ENCODE results near the gene BMERB1. TPM values are rescaled to one million over a fixed set of nuclear protein-coding genes. Genes with fewer than 3 reads are reported as not detected.

The BMERB1 gene
- total and polyA plus RNA-seq, 9 of the 15 experiments (the other 6 are each of a cell fraction or from before 2014, with no cell fraction given): 0.29 to 2.9 (median 0.94) TPM

- TF ChIP-seq MCM3 (IDR thresholded peaks at IDR 0.05): no peak
- TF ChIP-seq ZNF445 (CRISPR knock-in tag; IDR thresholded peaks at IDR 0.05; ENCODE audit: low read depth): no peak
- TF ChIP-seq ZNF609 (CRISPR knock-in tag; IDR thresholded peaks at IDR 0.05; ENCODE audit: borderline replicate concordance): no peak
Observed at GRCh38 chr16:15621456-15621855, 187.1 kb downstream of the BMERB1 start (continued).

- 83% methylated on average over 7 of the region's 8 CpGs for WGBS (ENCODE audit: insufficient coverage, low coverage, missing lambda C conversion rate)
- Histone ChIP-seq H3K4me2 (ENCODE audit: insufficient read depth, low read length) (no peak overlapping the region), H2AFZ (ENCODE audit: low read depth, low read length) (no peak overlapping the region), H3K27me3 (ENCODE audit: control insufficient read depth in 2 of 2, insufficient read depth in 2 of 2, low read length in 2 of 2) (no peaks in the 10 kb centered on the region), H3K4me1 (replicated peaks in 1 of 2; ENCODE audit: control insufficient read depth in 2 of 2, insufficient read depth in 2 of 2, low read length in 2 of 2) (no peaks in the 10 kb centered on the region), H3K9ac (ENCODE audit: insufficient read depth in 1 of 2, low read depth in 2 of 2, low read length in 2 of 2) (no peak overlapping the region), H3K27ac (ENCODE audit: extremely low read depth, low read depth, low read length) (no peak overlapping the region), H3K79me2 (ENCODE audit: control insufficient read depth, insufficient read depth, low read length) (no peaks in the 10 kb centered on the region), H3K4me3 (no peak overlapping the region), H3K36me3 (ENCODE audit: control insufficient read depth, insufficient read depth, low read length) (peaks cover 81% of the 10 kb centered on the region), H3K9me3 (replicated peaks; ENCODE audit: control insufficient read depth, insufficient read depth, low read depth, low read length) (no peaks in the 10 kb centered on the region), H4K20me1 (replicated peaks; ENCODE audit: control insufficient read depth, insufficient read depth, low read length) (no peaks in the 10 kb centered on the region), H3K9me1 (ENCODE audit: control insufficient read depth, insufficient read depth, low read length) (no peaks in the 10 kb centered on the region)
- ChIA-PET CTCF (ENCODE audit: low intra/inter-chr PET ratio) (no interaction called here), POLR2A (interaction anchor here (0.8 to 2.1 kb wide), 5 partner anchors 9 to 133 kb away, joined by 3 to 8 read pairs (median 3); no protein-coding TSS in a partner anchor)
- no peak for FAIRE-seq
- no peak for DNase-seq (ENCODE audit: extremely low read depth in 1 of 4, low spot score in 3 of 4)
- in situ Hi-C loops (cut with MboI): no loop called here
- no TSS peak for BruUV-seq (replicated peaks)
- ATAC-seq: no peak
- intact Hi-C loops (cut with micrococcal nuclease): no loop called here
- TF ChIP-seq PCBP2 (IDR thresholded peaks at IDR 0.05; ENCODE audit: low read depth, low read length, poor library complexity, severe bottlenecking) (no peak), CEBPG (CRISPR knock-in tag; IDR thresholded peaks at IDR 0.05) (no peak), CEBPG (tag; conservative IDR thresholded peaks at IDR 0.05 in 1 of 2, IDR thresholded peaks at IDR 0.05 in 1 of 2) (no peak), PTBP1 (IDR thresholded peaks at IDR 0.05; ENCODE audit: low read depth, low read length) (no peak), L3MBTL2 (IDR thresholded peaks at IDR 0.05) (no peak), CTBP1 (IDR thresholded peaks at IDR 0.05; ENCODE audit: borderline replicate concordance) (no peak), RBM17 (IDR thresholded peaks at IDR 0.05; ENCODE audit: borderline replicate concordance, low read depth, low read length) (no peak), CXXC5 (CRISPR knock-in tag; IDR thresholded peaks at IDR 0.05) (no peak), KLF10 (CRISPR knock-in tag; IDR thresholded peaks at IDR 0.05) (no peak), HMG20A (CRISPR knock-in tag; conservative IDR thresholded peaks at IDR 0.05) (no peak)
Observed at GRCh38 chr16:15621889-15622288, 187.5 kb downstream of the BMERB1 start.

Data from K562 (cell line).